Epithelial cell of alveolus of lung (primary cell): ENCODE data around the gene NXPE4. TPM values are rescaled to one million over a fixed set of nuclear protein-coding genes. Genes with fewer than 3 reads are reported as not detected.

Experiments used
- total RNA-seq: library from RNA; depleted of rRNA; stranded (reverse); fragments of >200 nt; gene quantifications from 2 replicates; pipeline ENCODE4 v1.2.1, GENCODE V29; 2015

Gene NXPE4
- not detected in 2 replicates for total RNA-seq

DNA sequence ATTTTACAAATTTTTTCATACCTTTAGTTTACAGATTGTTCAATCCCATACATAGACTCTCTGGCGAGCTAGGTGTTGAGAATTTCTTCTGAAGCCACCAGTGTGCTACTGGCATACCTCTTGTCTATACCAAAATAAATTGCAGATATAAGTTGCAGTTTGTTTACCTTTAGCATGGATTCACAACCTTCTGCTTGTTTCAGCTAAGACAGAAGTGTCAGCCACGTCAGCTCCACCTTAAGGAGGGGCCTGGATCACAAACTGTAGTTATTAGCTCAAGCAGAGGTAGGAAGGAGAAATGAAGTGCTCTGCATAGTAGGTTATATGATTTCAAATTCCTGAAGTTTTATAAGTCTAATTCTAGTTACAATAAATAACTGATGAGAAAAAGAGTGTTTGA, at the start of gene NXPE4:
Gene NXPE4 (minus strand): TSS at position 216 of the 400 bp plus-strand sequence. CDS start 1,027 bp downstream, outside the sequence.

DNA sequence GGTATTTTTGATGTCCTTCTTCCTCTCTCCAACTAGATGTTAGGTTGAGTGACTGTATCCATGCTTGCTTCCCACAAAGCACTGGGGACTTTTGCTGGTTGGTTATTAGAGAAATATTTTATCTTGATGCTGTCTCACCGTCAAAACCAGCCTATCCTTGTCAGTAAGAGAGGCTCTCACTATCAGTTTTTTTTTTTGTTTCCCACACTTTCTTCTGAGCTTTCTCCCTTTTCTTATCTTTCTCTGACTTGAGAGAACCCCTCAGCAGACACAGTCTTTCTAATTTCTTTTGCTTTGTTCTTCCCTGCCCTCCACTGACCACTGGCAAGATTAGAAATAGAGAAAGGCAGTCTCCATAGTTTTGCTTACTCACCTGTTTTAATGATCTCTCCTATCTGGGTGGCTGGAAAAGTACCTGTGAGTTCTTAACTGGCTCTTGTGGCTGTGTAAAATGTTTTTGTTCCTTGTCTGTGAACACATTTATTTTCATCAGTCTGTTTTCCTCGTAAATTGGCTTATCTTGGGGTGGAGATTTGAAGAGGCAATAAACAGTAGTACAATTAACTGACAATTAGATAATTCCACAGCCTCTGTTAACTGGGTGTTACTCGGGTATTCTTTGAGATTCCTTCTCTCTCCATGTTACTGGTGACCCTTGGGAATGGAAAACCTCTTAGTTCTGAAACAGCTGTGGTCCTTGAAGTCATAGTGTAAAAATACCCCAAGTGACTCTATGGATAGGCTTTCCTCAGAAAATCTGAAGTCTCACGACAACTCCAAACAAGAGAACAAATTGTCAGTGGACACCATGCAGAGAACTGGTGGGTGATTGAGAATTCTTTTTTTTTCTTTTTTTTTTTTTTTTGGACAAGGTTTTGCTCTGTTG, 35.9 kb downstream of the NXPE4 start, which contains the start of gene NXPE1:
Gene NXPE1 (minus strand): TSS at position 457 of the 886 bp plus-strand sequence. CDS start 8,680 bp downstream, outside the sequence.

Other genes starting within 250 kb of the NXPE4 start
- gene C11orf71, start 195.3 kb downstream of the NXPE4 start, total RNA-seq: 4.0 and 7.3 TPM in 2 replicates
- gene RBM7, start 195.1 kb downstream of the NXPE4 start, total RNA-seq: 25.3 and 31.4 TPM in 2 replicates
- gene REXO2, start 156.3 kb downstream of the NXPE4 start, total RNA-seq: 103 and 231 TPM in 2 replicates
- gene NXPE1, start 35.9 kb downstream of the NXPE4 start, total RNA-seq: not detected in 2 replicates
- gene NXPE2, start 82.7 kb upstream of the NXPE4 start, total RNA-seq: not detected in 2 replicates